ENCODE data around the gene CORIN.

The CORIN gene

GRCh38 chr4:47814618-47815295 is 23.1 kb downstream of the CORIN start:
- Histone ChIP-seq H3K79me2 (ENCODE audit: insufficient read depth, low read length) (no peaks in the 10 kb centered on the region), H3K36me3 (ENCODE audit: insufficient read depth, low read length) (no peaks in the 10 kb centered on the region), H3K9me3 (ENCODE audit: insufficient read depth, low read depth, low read length) (no peaks in the 10 kb centered on the region), H3K27me3 (ENCODE audit: insufficient read depth, low read length, poor library complexity, severe bottlenecking) (no peaks in the 10 kb centered on the region), H3K9ac (ENCODE audit: low read depth, low read length, poor library complexity, severe bottlenecking) (no peak overlapping the region), H3F3A (ENCODE audit: low read depth) (no peaks in the 10 kb centered on the region), H3K4me2 (ENCODE audit: low read depth, low read length, poor library complexity, severe bottlenecking) (no peak overlapping the region), H2AFZ (ENCODE audit: low read length) (no peak overlapping the region), H3K9me2 (replicated peaks; ENCODE audit: low read depth, low read length) (no peaks in the 10 kb centered on the region), H3K4me1 (ENCODE audit: insufficient read depth, low read length, poor library complexity, severe bottlenecking) (peaks cover 6% of the 10 kb centered on the region), H3K4me3 (ENCODE audit: low read length, poor library complexity, severe bottlenecking) (no peak overlapping the region), H4K20me1 (ENCODE audit: insufficient read depth, low read length, poor library complexity, severe bottlenecking) (no peaks in the 10 kb centered on the region)
- TF ChIP-seq EZH2phosphoT487 (IDR thresholded peaks at IDR 0.05; ENCODE audit: borderline replicate concordance) (no peak), CTCF (conservative IDR thresholded peaks at IDR 0.05; ENCODE audit: low read length) (no peak)

GRCh38 chr4:47809654-47810203 is 28.1 kb downstream of the CORIN start:
- no peaks in the 10 kb centered on the region for H3K4me1 ChIP-seq (ENCODE audit: insufficient read depth, low read length, poor library complexity, severe bottlenecking)
- no peaks in the 10 kb centered on the region for H3K9me3 ChIP-seq (ENCODE audit: insufficient read depth, low read depth, low read length)
- H3K36me3 ChIP-seq (ENCODE audit: insufficient read depth, low read length): no peaks in the 10 kb centered on the region
- H3K9ac ChIP-seq (ENCODE audit: low read depth, low read length, poor library complexity, severe bottlenecking): no peak overlapping the region
- H3K79me2 ChIP-seq (ENCODE audit: insufficient read depth, low read length): no peaks in the 10 kb centered on the region
- H4K20me1 ChIP-seq (ENCODE audit: insufficient read depth, low read length, poor library complexity, severe bottlenecking): no peaks in the 10 kb centered on the region
- no peak overlapping the region for H3K4me3 ChIP-seq (ENCODE audit: low read length, poor library complexity, severe bottlenecking)
- H2AFZ ChIP-seq (ENCODE audit: low read length): no peak overlapping the region
- no peaks in the 10 kb centered on the region for H3K27me3 ChIP-seq (ENCODE audit: insufficient read depth, low read length, poor library complexity, severe bottlenecking)
- TF ChIP-seq EZH2phosphoT487 (IDR thresholded peaks at IDR 0.05; ENCODE audit: borderline replicate concordance) (no peak), CTCF (conservative IDR thresholded peaks at IDR 0.05; ENCODE audit: low read length) (no peak)
- no peaks in the 10 kb centered on the region for H3K9me2 ChIP-seq (replicated peaks; ENCODE audit: low read depth, low read length)
- no peaks in the 10 kb centered on the region for H3F3A ChIP-seq (ENCODE audit: low read depth)
- no peak overlapping the region for H3K4me2 ChIP-seq (ENCODE audit: low read depth, low read length, poor library complexity, severe bottlenecking)

- H3K4me3 ChIP-seq (ENCODE audit: low read length, poor library complexity, severe bottlenecking): no peak overlapping the region
- no peaks in the 10 kb centered on the region for H3K27me3 ChIP-seq (ENCODE audit: insufficient read depth, low read length, poor library complexity, severe bottlenecking)
- no peak overlapping the region for H3K9ac ChIP-seq (ENCODE audit: low read depth, low read length, poor library complexity, severe bottlenecking)
- H3K79me2 ChIP-seq (ENCODE audit: insufficient read depth, low read length): no peaks in the 10 kb centered on the region
- no peaks in the 10 kb centered on the region for H3K9me3 ChIP-seq (ENCODE audit: insufficient read depth, low read depth, low read length)
- H2AFZ ChIP-seq (ENCODE audit: low read length): no peak overlapping the region
- no peak overlapping the region for H3K4me2 ChIP-seq (ENCODE audit: low read depth, low read length, poor library complexity, severe bottlenecking)
- H3K4me1 ChIP-seq (ENCODE audit: insufficient read depth, low read length, poor library complexity, severe bottlenecking): no peaks in the 10 kb centered on the region
- no peaks in the 10 kb centered on the region for H4K20me1 ChIP-seq (ENCODE audit: insufficient read depth, low read length, poor library complexity, severe bottlenecking)
- H3K9me2 ChIP-seq (replicated peaks; ENCODE audit: low read depth, low read length): no peaks in the 10 kb centered on the region
- H3F3A ChIP-seq (ENCODE audit: low read depth): no peaks in the 10 kb centered on the region
- H3K36me3 ChIP-seq (ENCODE audit: insufficient read depth, low read length): no peaks in the 10 kb centered on the region
- TF ChIP-seq EZH2phosphoT487 (IDR thresholded peaks at IDR 0.05; ENCODE audit: borderline replicate concordance) (no peak), CTCF (conservative IDR thresholded peaks at IDR 0.05; ENCODE audit: low read length) (no peak)
These were observed 33.3 kb downstream of the CORIN start for GRCh38 chr4:47804598-47804997.

Data from Loucy (cell line).